GM23248 (cell line): Measurements from ENCODE around the gene SLC25A11. TPM values are rescaled to one million over a fixed set of nuclear protein-coding genes. Genes with fewer than 3 reads are reported as not detected.

Source experiments
- DNase-seq: peaks from one replicate; pipeline ENCODE4 v3.0.0-alpha.2; 2015
- H2AFZ ChIP-seq: fragments of 200-600 bp; sonication (generic); 2 replicates; pipeline ENCODE4 v1.6.1; 2016; ENCODE audit warnings: antibody characterized with exemption
- H3F3A ChIP-seq: fragments of 200-600 bp; sonication (generic); 2 replicates; pipeline ENCODE4 v1.6.1; 2016; ENCODE audit warnings: mild to moderate bottlenecking, antibody characterized with exemption, mixed run types; ENCODE audit not compliant: insufficient read depth
- H3K27ac ChIP-seq: fragments of 200-600 bp; sonication (generic); 2 replicates; pipeline ENCODE4 v1.5.1; 2016; ENCODE audit warnings: mild to moderate bottlenecking
- H3K27me3 ChIP-seq: fragments of 200-600 bp; sonication (generic); replicated peaks from 2 replicates; pipeline ENCODE4 v1.6.1; 2016; ENCODE audit warnings: mild to moderate bottlenecking; ENCODE audit not compliant: insufficient read depth
- H3K36me3 ChIP-seq: fragments of 200-600 bp; sonication (generic); 2 replicates; pipeline ENCODE4 v1.6.1; 2016; ENCODE audit warnings: low read depth, mild to moderate bottlenecking
- H3K4me1 ChIP-seq: fragments of 200-600 bp; sonication (generic); 2 replicates; pipeline ENCODE4 v1.6.1; 2016; ENCODE audit warnings: mild to moderate bottlenecking; ENCODE audit not compliant: insufficient read depth
- H3K4me2 ChIP-seq: fragments of 200-600 bp; sonication (generic); one replicate; pipeline ENCODE4 v1.6.1; 2016; ENCODE audit warnings: mild to moderate bottlenecking; ENCODE audit not compliant: unreplicated experiment
- H3K4me3 ChIP-seq: fragments of 200-600 bp; sonication (generic); 2 replicates; pipeline ENCODE4 v1.5.1; 2016; ENCODE audit warnings: mild to moderate bottlenecking
- H3K79me2 ChIP-seq: fragments of 200-600 bp; sonication (generic); 2 replicates; pipeline ENCODE4 v1.6.1; 2016; ENCODE audit warnings: mild to moderate bottlenecking; ENCODE audit not compliant: insufficient read depth
- H3K9ac ChIP-seq: fragments of 200-600 bp; sonication (generic); 2 replicates; pipeline ENCODE4 v1.6.1; 2016; ENCODE audit warnings: mild to moderate bottlenecking
- H3K9me2 ChIP-seq: fragments of 200-600 bp; sonication (generic); 2 replicates; pipeline ENCODE4 v1.6.1; 2016; ENCODE audit warnings: mixed run types, mild to moderate bottlenecking, moderate library complexity; ENCODE audit not compliant: insufficient read depth
- H3K9me3 ChIP-seq: fragments of 200-600 bp; sonication (generic); one replicate; pipeline ENCODE4 v1.6.1; 2017; ENCODE audit warnings: low read depth
- H4K20me1 ChIP-seq: fragments of 200-600 bp; sonication (generic); 2 replicates; pipeline ENCODE4 v1.6.0; 2016; ENCODE audit not compliant: insufficient read depth
- EZH2 ChIP-seq: fragments of 200-600 bp; sonication (generic); IDR thresholded peaks from 2 replicates; pipeline ENCODE4 v1.6.1; 2018; ENCODE audit warnings: antibody characterized with exemption, mild to moderate bottlenecking; ENCODE audit not compliant: insufficient read depth, poor library complexity, severe bottlenecking
- EZH2phosphoT487 ChIP-seq: fragments of 200-600 bp; sonication (generic); IDR thresholded peaks from 2 replicates; pipeline ENCODE4 v1.6.1; 2018; ENCODE audit warnings: antibody characterized with exemption, moderate library complexity, mild to moderate bottlenecking, low read depth; ENCODE audit not compliant: insufficient read depth
- WGBS, 2 experiments: methylation state at CpG; one replicate each; pipeline ENCODE4 v1.1.6; 2015 to 2017; ENCODE audit warnings: low lambda C conversion rate in 2 of 2, low coverage in 1 of 2; ENCODE audit errors: missing lambda C conversion rate in 2 of 2; 5-methylcytosine and 5-hydroxymethylcytosine counted together
- in situ Hi-C: fragments of 300-500 bp; cut with MboI; formaldehyde crosslinking; loops from 2 replicates; pipeline ENCODE4 v1.15.0; 2020
- polyA plus RNA-seq: library from polyadenylated mRNA; unstranded; fragments of >200 nt; fragmentation: Nextera tagmentation; extraction: Ambion mirVana; gene quantifications from 2 replicates; pipeline ENCODE4 v1.2.1, GENCODE V29; 2016
- total RNA-seq: library from RNA; depleted of rRNA; stranded (reverse); fragments of >200 nt; shearing (Covaris generic); gene quantifications from 2 replicates; pipeline ENCODE4 v1.2.3, GENCODE V29; 2014

SLC25A11 gene
- total and polyA plus RNA-seq, 2 experiments from 2014 or later, result 68.5 to 71.4 TPM

DNA sequence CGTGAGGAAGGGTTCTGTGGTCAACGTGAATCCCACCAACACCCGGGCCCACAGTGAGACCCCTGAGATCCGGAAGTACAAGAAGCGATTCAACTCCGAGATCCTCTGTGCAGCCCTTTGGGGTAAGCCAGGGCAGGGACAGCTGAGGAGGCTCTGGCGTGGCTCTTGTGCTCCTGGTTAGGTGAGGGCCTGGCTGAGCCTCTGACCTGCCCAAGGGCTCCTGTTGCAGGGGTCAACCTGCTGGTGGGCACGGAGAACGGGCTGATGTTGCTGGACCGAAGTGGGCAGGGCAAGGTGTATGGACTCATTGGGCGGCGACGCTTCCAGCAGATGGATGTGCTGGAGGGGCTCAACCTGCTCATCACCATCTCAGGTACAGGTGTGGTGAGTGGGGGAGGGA lies 44.7 kb downstream of the SLC25A11 start:
- in situ Hi-C loops, result loop anchor here (10.0 kb wide), 1 partner anchor 180 kb away; the partner anchor contains the start of gene ARRB2
- H3F3A ChIP-seq, result no peaks in the 10 kb centered on the region
- TF ChIP-seq EZH2phosphoT487 (no peak), EZH2 (no peak)
- H2AFZ ChIP-seq, result no peak overlapping the region
- no peak overlapping the region for H3K9ac ChIP-seq
- no peaks in the 10 kb centered on the region for H3K9me3 ChIP-seq
- no peak overlapping the region for H3K4me3 ChIP-seq
- H3K27me3 ChIP-seq, result no peaks in the 10 kb centered on the region
- WGBS, 2 experiments, result 94 to 96% methylated on average over 13 of the region's 13 CpGs
- H3K36me3 ChIP-seq, result no peaks in the 10 kb centered on the region
- H3K4me1 ChIP-seq, result no peaks in the 10 kb centered on the region
- H3K27ac ChIP-seq, result no peak overlapping the region
- H3K79me2 ChIP-seq, result no peaks in the 10 kb centered on the region
- H3K4me2 ChIP-seq, result no peak overlapping the region
- no peaks in the 10 kb centered on the region for H4K20me1 ChIP-seq
- DNase-seq, result no peak
- no peaks in the 10 kb centered on the region for H3K9me2 ChIP-seq

DNA sequence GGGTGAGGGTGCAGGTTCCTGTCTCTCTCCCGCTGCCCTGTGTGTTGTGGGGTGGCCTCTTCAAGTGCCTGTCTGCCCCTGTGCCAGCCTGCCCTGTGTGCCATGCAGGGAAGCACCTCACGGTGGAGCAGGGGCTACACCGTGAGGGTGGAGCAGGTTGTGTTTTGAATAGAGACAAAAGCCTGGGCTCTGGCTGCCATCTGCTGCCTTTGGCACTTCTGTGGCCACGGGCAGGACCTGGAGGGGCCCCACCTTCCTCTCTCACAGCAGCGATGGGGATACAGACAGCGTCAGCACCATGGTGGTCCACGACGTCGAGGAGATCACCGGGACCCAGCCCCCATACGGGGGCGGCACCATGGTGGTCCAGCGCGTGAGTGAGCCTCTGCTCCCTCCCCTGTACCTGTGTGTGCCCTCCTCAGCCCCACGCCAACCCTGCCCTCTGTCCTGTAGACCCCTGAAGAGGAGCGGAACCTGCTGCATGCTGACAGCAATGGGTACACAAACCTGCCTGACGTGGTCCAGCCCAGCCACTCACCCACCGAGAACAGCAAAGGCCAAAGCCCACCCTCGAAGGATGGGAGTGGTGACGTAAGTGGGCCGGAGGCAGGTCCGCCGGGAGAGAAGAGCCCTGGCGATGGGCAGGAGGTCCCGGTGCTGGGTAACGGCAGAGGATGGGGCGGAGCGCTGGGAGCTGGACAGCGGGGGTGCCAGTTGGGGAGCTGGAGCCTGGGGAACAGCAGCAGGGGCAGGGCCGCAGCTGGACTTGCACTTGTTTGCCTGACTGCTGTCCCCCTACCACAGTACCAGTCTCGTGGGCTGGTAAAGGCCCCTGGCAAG lies 45.9 kb downstream of the SLC25A11 start:
- Histone ChIP-seq H3K9me2 (no peaks in the 10 kb centered on the region), H3F3A (no peaks in the 10 kb centered on the region), H2AFZ (no peak overlapping the region), H3K4me3 (no peak overlapping the region), H3K4me1 (no peaks in the 10 kb centered on the region), H3K9me3 (no peaks in the 10 kb centered on the region), H4K20me1 (no peaks in the 10 kb centered on the region), H3K79me2 (no peaks in the 10 kb centered on the region), H3K9ac (no peak overlapping the region), H3K36me3 (no peaks in the 10 kb centered on the region), H3K27me3 (no peaks in the 10 kb centered on the region), H3K27ac (no peak overlapping the region), H3K4me2 (no peak overlapping the region)
- WGBS, 2 experiments, result 92 to 95% methylated on average over 31 of the region's 31 CpGs
- no peak for DNase-seq
- in situ Hi-C loops, result loop anchor here (10.0 kb wide), 1 partner anchor 179 kb away; the partner anchor contains the start of gene ARRB2
- no peak for TF ChIP-seq EZH2phosphoT487
- no peak for TF ChIP-seq EZH2

GRCh38 chr17:4893272-4893671 lies 46.6 kb downstream of the SLC25A11 start:
- no peaks in the 10 kb centered on the region for H4K20me1 ChIP-seq
- in situ Hi-C loops, result loop anchor here (10.0 kb wide), 1 partner anchor 178 kb away; the partner anchor contains the start of gene ARRB2

DNA sequence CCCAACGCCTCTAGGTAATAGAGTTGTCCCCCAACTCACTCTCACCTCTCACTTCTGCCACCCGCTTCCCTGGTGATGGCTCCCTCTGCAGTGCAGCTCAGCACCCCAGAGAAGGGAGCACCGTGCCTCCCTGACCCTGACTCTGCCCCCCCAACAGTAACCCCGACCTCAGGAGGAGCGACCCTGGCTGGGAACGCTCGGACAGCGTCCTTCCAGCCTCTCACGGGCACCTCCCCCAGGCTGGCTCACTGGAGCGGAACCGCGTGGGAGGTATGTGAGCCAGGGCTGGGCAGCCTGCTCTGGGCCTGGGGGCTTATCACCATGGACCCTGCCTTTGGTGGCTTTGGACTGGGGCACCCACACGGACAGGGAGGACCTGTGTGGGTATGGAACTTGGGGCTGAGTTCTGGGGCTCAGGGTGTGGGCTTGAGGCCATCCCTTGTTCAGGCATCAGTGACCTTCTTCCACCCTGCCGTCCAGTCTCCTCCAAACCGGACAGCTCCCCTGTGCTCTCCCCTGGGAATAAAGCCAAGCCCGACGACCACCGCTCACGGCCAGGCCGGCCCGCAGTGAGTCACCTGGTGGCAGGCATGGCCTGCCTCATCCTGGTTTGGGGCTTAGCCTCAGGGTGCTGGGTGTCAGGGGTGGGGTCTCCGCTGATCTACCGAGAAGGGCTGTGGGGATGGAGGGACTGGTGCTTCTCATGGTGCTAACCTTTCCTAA lies 47.2 kb downstream of the SLC25A11 start:
- in situ Hi-C loops, result loop anchor here (10.0 kb wide), 1 partner anchor 178 kb away; the partner anchor contains the start of gene ARRB2
- no peak for DNase-seq

More at GRCh38 chr17:4893272-4893671, 46.6 kb downstream of the SLC25A11 start:
- no peak overlapping the region for H3K4me2 ChIP-seq
- no peaks in the 10 kb centered on the region for H3K4me1 ChIP-seq
- H3K9me2 ChIP-seq, result no peaks in the 10 kb centered on the region
- H3K9me3 ChIP-seq, result no peaks in the 10 kb centered on the region
- no peaks in the 10 kb centered on the region; the same call in 1 of the 2 replicates for H3K36me3 ChIP-seq
- H3K9ac ChIP-seq, result no peak overlapping the region
- H3K27me3 ChIP-seq, result no peaks in the 10 kb centered on the region
- TF ChIP-seq EZH2 (no peak), EZH2phosphoT487 (no peak)
- no peak for DNase-seq
- H3K27ac ChIP-seq, result no peak overlapping the region
- 89 to 94% methylated on average over 15 to 18 of the region's 18 CpGs for WGBS, 2 experiments
- H3K4me3 ChIP-seq, result no peak overlapping the region
- H3K79me2 ChIP-seq, result no peaks in the 10 kb centered on the region
- no peak overlapping the region for H2AFZ ChIP-seq
- H3F3A ChIP-seq, result no peaks in the 10 kb centered on the region

More for the DNA sequence above, 47.2 kb downstream of the SLC25A11 start:
- no peak overlapping the region for H3K27ac ChIP-seq
- H3K4me3 ChIP-seq, result no peak overlapping the region
- no peak overlapping the region for H3K4me2 ChIP-seq
- 86 to 89% methylated on average over 22 to 23 of the region's 23 CpGs for WGBS, 2 experiments
- no peaks in the 10 kb centered on the region for H3F3A ChIP-seq
- TF ChIP-seq EZH2 (no peak), EZH2phosphoT487 (no peak)
- H3K9me2 ChIP-seq, result no peaks in the 10 kb centered on the region
- no peak overlapping the region for H3K9ac ChIP-seq
- no peaks in the 10 kb centered on the region; the same call in 1 of the 2 replicates for H3K36me3 ChIP-seq
- no peaks in the 10 kb centered on the region for H4K20me1 ChIP-seq
- no peaks in the 10 kb centered on the region for H3K79me2 ChIP-seq
- H3K4me1 ChIP-seq, result no peaks in the 10 kb centered on the region
- no peaks in the 10 kb centered on the region for H3K9me3 ChIP-seq
- H2AFZ ChIP-seq, result no peak overlapping the region
- H3K27me3 ChIP-seq, result no peaks in the 10 kb centered on the region
